DOHH2 (cell line): ENCODE measurements around the gene URGCP.

Source experiments
- EZH2phosphoT487 ChIP-seq: fragments of 200-600 bp; sonication (generic); IDR thresholded peaks from 2 replicates; pipeline ENCODE4 v1.6.1; 2017; ENCODE audit warnings: borderline replicate concordance, mild to moderate bottlenecking, antibody characterized with exemption, low read length, moderate library complexity, mixed read lengths
- TF ChIP-seq, protein P1 (sequence below): fragments of 200-600 bp; sonication (generic); IDR thresholded peaks from one replicate; pipeline ENCODE4 v1.5.1; 2014; ENCODE audit warnings: antibody characterized with exemption, mild to moderate bottlenecking, low read depth, low read length; ENCODE audit not compliant: poor library complexity, severe bottlenecking

- TF ChIP-seq, protein P1, sequence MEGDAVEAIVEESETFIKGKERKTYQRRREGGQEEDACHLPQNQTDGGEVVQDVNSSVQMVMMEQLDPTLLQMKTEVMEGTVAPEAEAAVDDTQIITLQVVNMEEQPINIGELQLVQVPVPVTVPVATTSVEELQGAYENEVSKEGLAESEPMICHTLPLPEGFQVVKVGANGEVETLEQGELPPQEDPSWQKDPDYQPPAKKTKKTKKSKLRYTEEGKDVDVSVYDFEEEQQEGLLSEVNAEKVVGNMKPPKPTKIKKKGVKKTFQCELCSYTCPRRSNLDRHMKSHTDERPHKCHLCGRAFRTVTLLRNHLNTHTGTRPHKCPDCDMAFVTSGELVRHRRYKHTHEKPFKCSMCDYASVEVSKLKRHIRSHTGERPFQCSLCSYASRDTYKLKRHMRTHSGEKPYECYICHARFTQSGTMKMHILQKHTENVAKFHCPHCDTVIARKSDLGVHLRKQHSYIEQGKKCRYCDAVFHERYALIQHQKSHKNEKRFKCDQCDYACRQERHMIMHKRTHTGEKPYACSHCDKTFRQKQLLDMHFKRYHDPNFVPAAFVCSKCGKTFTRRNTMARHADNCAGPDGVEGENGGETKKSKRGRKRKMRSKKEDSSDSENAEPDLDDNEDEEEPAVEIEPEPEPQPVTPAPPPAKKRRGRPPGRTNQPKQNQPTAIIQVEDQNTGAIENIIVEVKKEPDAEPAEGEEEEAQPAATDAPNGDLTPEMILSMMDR, result no peak
- no peak for TF ChIP-seq EZH2phosphoT487
These were observed 32.6 kb upstream of the URGCP start for GRCh38 chr7:43938892-43939482.
